Parathyroid adenoma (tissue), 2 donors: ENCODE measurements around the gene CYTH2.

Source experiments
- H2AFZ ChIP-seq: fragments of 300-600 bp; sonication (generic); one replicate; pipeline ENCODE4 v1.7.0; 2017; ENCODE audit warnings: antibody characterized with exemption, mild to moderate bottlenecking
- H3K27ac ChIP-seq: fragments of 300-600 bp; sonication (generic); one replicate; pipeline ENCODE4 v1.7.0; 2017
- H3K27me3 ChIP-seq: fragments of 300-600 bp; sonication (generic); one replicate; pipeline ENCODE4 v1.7.0; 2017; ENCODE audit warnings: low read length; ENCODE audit not compliant: control insufficient read depth, insufficient read depth
- H3K36me3 ChIP-seq: fragments of 300-600 bp; sonication (generic); one replicate; pipeline ENCODE4 v1.7.0; 2017; ENCODE audit warnings: low read length; ENCODE audit not compliant: control insufficient read depth, insufficient read depth
- H3K4me1 ChIP-seq: fragments of 300-600 bp; sonication (generic); one replicate; pipeline ENCODE4 v1.7.0; 2017; ENCODE audit warnings: control low read depth
- H3K4me2 ChIP-seq: fragments of 300-600 bp; sonication (generic); one replicate; pipeline ENCODE4 v1.7.0; 2017; ENCODE audit warnings: low read length
- H3K4me3 ChIP-seq: fragments of 300-600 bp; sonication (generic); one replicate; pipeline ENCODE4 v1.7.0; 2017; ENCODE audit warnings: low read depth, low read length
- H3K79me2 ChIP-seq: fragments of 300-600 bp; sonication (generic); one replicate; pipeline ENCODE4 v1.7.0; 2017; ENCODE audit warnings: control low read depth
- H3K9ac ChIP-seq: fragments of 300-600 bp; sonication (generic); one replicate; pipeline ENCODE4 v1.7.0; 2017; ENCODE audit warnings: mild to moderate bottlenecking
- H3K9me3 ChIP-seq: fragments of 300-600 bp; sonication (generic); one replicate; pipeline ENCODE4 v1.7.0; 2017; ENCODE audit warnings: low read length; ENCODE audit not compliant: control insufficient read depth
- CTCF ChIP-seq: fragments of 300-600 bp; sonication (generic); IDR thresholded peaks from one replicate; pipeline ENCODE4 v1.7.0; 2017; ENCODE audit warnings: antibody characterized with exemption, mild to moderate bottlenecking
- donor health status: primary hyperparathyroidism.

The CYTH2 gene

GRCh38 chr19:48469289-48469881, at the start of gene CYTH2:
Gene CYTH2, plus strand, starts transcription at chr19:48469369. Its CDS starts 139 bp downstream, at chr19:48469508.
- H3K4me2 ChIP-seq, result peak within 1 kb of the TSS; percentile 96
- H2AFZ ChIP-seq, result peak within 1 kb of the TSS; percentile 91
- peak within 1 kb of the TSS; percentile 97 for H3K27ac ChIP-seq
- no peaks in the 10 kb centered on the region for H3K9me3 ChIP-seq
- H3K9ac ChIP-seq, result peak within 1 kb of the TSS; percentile 97
- peaks cover 8% of the 10 kb centered on the region for H3K4me1 ChIP-seq
- peak within 1 kb of the TSS; percentile 98 for H3K4me3 ChIP-seq
- TF ChIP-seq CTCF, result no peak
- no peaks in the 10 kb centered on the region for H3K27me3 ChIP-seq
- H3K36me3 ChIP-seq, result no peaks in the 10 kb centered on the region
- peaks cover 7% of the 10 kb centered on the region for H3K79me2 ChIP-seq

- Histone ChIP-seq H3K36me3 (no peaks in the 10 kb centered on the region), H2AFZ (no peak overlapping the region), H3K4me3 (no peak overlapping the region), H3K27ac (no peak overlapping the region), H3K9ac (no peak overlapping the region), H3K79me2 (no peaks in the 10 kb centered on the region), H3K9me3 (no peaks in the 10 kb centered on the region), H3K4me2 (no peak overlapping the region), H3K4me1 (no peaks in the 10 kb centered on the region), H3K27me3 (no peaks in the 10 kb centered on the region)
- no peak for TF ChIP-seq CTCF
These were observed 47.6 kb upstream of the CYTH2 start for GRCh38 chr19:48421548-48421947.

- H3K36me3 ChIP-seq, result no peaks in the 10 kb centered on the region
- no peak overlapping the region for H3K4me2 ChIP-seq
- TF ChIP-seq CTCF, result no peak
- no peaks in the 10 kb centered on the region for H3K9me3 ChIP-seq
- H3K27me3 ChIP-seq, result no peaks in the 10 kb centered on the region
- no peak overlapping the region for H3K9ac ChIP-seq
- H3K27ac ChIP-seq, result no peak overlapping the region
- no peaks in the 10 kb centered on the region for H3K79me2 ChIP-seq
- no peak overlapping the region for H2AFZ ChIP-seq
- H3K4me3 ChIP-seq, result no peak overlapping the region
- no peaks in the 10 kb centered on the region for H3K4me1 ChIP-seq
These were observed 44.4 kb upstream of the CYTH2 start for GRCh38 chr19:48424694-48425219.

GRCh38 chr19:48428670-48429069, 40.5 kb upstream of the CYTH2 start:
- Histone ChIP-seq H3K79me2 (no peaks in the 10 kb centered on the region), H2AFZ (no peak overlapping the region), H3K36me3 (no peaks in the 10 kb centered on the region), H3K4me2 (no peak overlapping the region), H3K4me1 (no peaks in the 10 kb centered on the region), H3K9me3 (no peaks in the 10 kb centered on the region), H3K27me3 (no peaks in the 10 kb centered on the region), H3K4me3 (no peak overlapping the region), H3K9ac (no peak overlapping the region), H3K27ac (no peak overlapping the region)
- TF ChIP-seq CTCF, result no peak

- H3K4me1 ChIP-seq, result no peaks in the 10 kb centered on the region
These were observed 35.8 kb upstream of the CYTH2 start for GRCh38 chr19:48433337-48433736.

More at GRCh38 chr19:48433337-48433736, 35.8 kb upstream of the CYTH2 start:
- Histone ChIP-seq H3K9me3 (no peaks in the 10 kb centered on the region), H3K27me3 (no peaks in the 10 kb centered on the region), H3K9ac (no peak overlapping the region), H3K4me3 (no peak overlapping the region), H3K4me2 (no peak overlapping the region), H3K79me2 (no peaks in the 10 kb centered on the region), H3K27ac (no peak overlapping the region), H3K36me3 (no peaks in the 10 kb centered on the region), H2AFZ (no peak overlapping the region)
- TF ChIP-seq CTCF, result no peak
